ENCODE data around the gene PFDN6.

PFDN6 gene

GRCh38 chr6:33323623-33323948 lies 34.2 kb downstream of the PFDN6 start:
- intact Hi-C loops (cut with DNase I; ENCODE audit: low total_unique reads), result no loop called here
- DNase-seq, result no peak
- H3K36me3 ChIP-seq, result peaks cover 14 to 26% (median 26%) of the 10 kb centered on the region in 3 donors
- no peaks in the 10 kb centered on the region for H3K9me3 ChIP-seq
- H3K4me1 ChIP-seq, result peaks cover 0 to 45% (median 40%) of the 10 kb centered on the region in 4 donors
- no peak for TF ChIP-seq CTCF (IDR thresholded peaks at IDR 0.05)
- H3K27me3 ChIP-seq, result no peaks in the 10 kb centered on the region
- peak overlapping the region; percentile 83 to 94 for H3K27ac ChIP-seq
- peak overlapping the region; percentile 64 to 93 for H3K4me3 ChIP-seq

- Histone ChIP-seq H3K9me3 (no peaks in the 10 kb centered on the region), H3K4me1 (peaks cover 0 to 39% (median 36%) of the 10 kb centered on the region in 4 donors), H3K36me3 (peaks cover 10 to 21% (median 20%) of the 10 kb centered on the region in 3 donors), H3K4me3 (peak overlapping the region; percentile 64 to 93), H3K27ac (peak overlapping the region in 1 of 2 donors; percentile 94), H3K27me3 (no peaks in the 10 kb centered on the region)
- no peak for DNase-seq
- TF ChIP-seq CTCF (IDR thresholded peaks at IDR 0.05), result no peak
- intact Hi-C loops (cut with DNase I; ENCODE audit: low total_unique reads), result no loop called here
These were observed 34.7 kb downstream of the PFDN6 start for GRCh38 chr6:33324125-33324524.

GRCh38 chr6:33329058-33329457 lies 39.7 kb downstream of the PFDN6 start:
- intact Hi-C loops (cut with DNase I; ENCODE audit: low total_unique reads), result no loop called here
- H3K36me3 ChIP-seq, result no peaks in the 10 kb centered on the region
- H3K9me3 ChIP-seq, result no peaks in the 10 kb centered on the region
- H3K27me3 ChIP-seq, result no peaks in the 10 kb centered on the region
- H3K4me1 ChIP-seq, result peaks cover 0 to 2% (median 1%) of the 10 kb centered on the region in 4 donors
- DNase-seq, result no peak
- TF ChIP-seq CTCF (IDR thresholded peaks at IDR 0.05), result no peak
- no peak overlapping the region for H3K4me3 ChIP-seq
- H3K27ac ChIP-seq, result no peak overlapping the region

GRCh38 chr6:33330736-33331135 lies 41.3 kb downstream of the PFDN6 start:
- no peak for DNase-seq
- TF ChIP-seq CTCF (IDR thresholded peaks at IDR 0.05), result no peak
- Histone ChIP-seq H3K27me3 (no peaks in the 10 kb centered on the region), H3K27ac (no peak overlapping the region), H3K4me3 (no peak overlapping the region), H3K4me1 (no peaks in the 10 kb centered on the region), H3K36me3 (no peaks in the 10 kb centered on the region), H3K9me3 (no peaks in the 10 kb centered on the region)
- intact Hi-C loops (cut with DNase I; ENCODE audit: low total_unique reads), result no loop called here

GRCh38 chr6:33333666-33334065 lies 44.3 kb downstream of the PFDN6 start:
- no peak for DNase-seq
- intact Hi-C loops (cut with DNase I; ENCODE audit: low total_unique reads), result loop anchor here (2.0 kb wide), 1 partner anchor 21 kb away; no protein-coding TSS in a partner anchor
- Histone ChIP-seq H3K9me3 (no peaks in the 10 kb centered on the region), H3K36me3 (no peaks in the 10 kb centered on the region), H3K27ac (no peak overlapping the region), H3K27me3 (no peaks in the 10 kb centered on the region), H3K4me1 (no peaks in the 10 kb centered on the region), H3K4me3 (no peak overlapping the region)
- no peak for TF ChIP-seq CTCF (IDR thresholded peaks at IDR 0.05)

- Histone ChIP-seq H3K36me3 (no peaks in the 10 kb centered on the region), H3K27me3 (no peaks in the 10 kb centered on the region), H3K4me1 (no peaks in the 10 kb centered on the region), H3K9me3 (no peaks in the 10 kb centered on the region), H3K4me3 (no peak overlapping the region), H3K27ac (no peak overlapping the region)
- TF ChIP-seq CTCF (IDR thresholded peaks at IDR 0.05), result no peak
- DNase-seq, result no peak
- intact Hi-C loops (cut with DNase I; ENCODE audit: low total_unique reads), result loop anchor here (2.0 kb wide), 1 partner anchor 19 kb away; no protein-coding TSS in a partner anchor
These were observed 46.5 kb downstream of the PFDN6 start for GRCh38 chr6:33335916-33336315.

Data from tibial artery (tissue), 4 donors.